ENCODE data around the gene PARD3B.

GRCh38 chr2:204753841-204754240 lies 208.6 kb downstream of the PARD3B start:
- TF ChIP-seq CTCF (IDR thresholded peaks at IDR 0.05; ENCODE audit: low read depth, low read length, poor library complexity, severe bottlenecking) (no peak), EZH2phosphoT487 (IDR thresholded peaks at IDR 0.05; ENCODE audit: borderline replicate concordance, low read length) (no peak)
